GM19452 (cell line): ENCODE data around the gene CAMKK2.
A peak's percentile ranks its signal among the peaks of the same experiment; 100 is the strongest.
"Not testable (repeated sequence)": the region's sequence is repeated elsewhere in the genome, so short reads cannot be mapped to it uniquely, and the experiment has no call there.

Source experiments
- ATAC-seq: cut with Tn5 transposase; IDR thresholded peaks from one replicate; pipeline ENCODE4 v1.9.1; 2021; ENCODE audit not compliant: unreplicated experiment

The CAMKK2 gene

GRCh38 chr12:121299662-121300061 lies 3.2 kb upstream of the CAMKK2 start:
- ATAC-seq, result no peak

DNA sequence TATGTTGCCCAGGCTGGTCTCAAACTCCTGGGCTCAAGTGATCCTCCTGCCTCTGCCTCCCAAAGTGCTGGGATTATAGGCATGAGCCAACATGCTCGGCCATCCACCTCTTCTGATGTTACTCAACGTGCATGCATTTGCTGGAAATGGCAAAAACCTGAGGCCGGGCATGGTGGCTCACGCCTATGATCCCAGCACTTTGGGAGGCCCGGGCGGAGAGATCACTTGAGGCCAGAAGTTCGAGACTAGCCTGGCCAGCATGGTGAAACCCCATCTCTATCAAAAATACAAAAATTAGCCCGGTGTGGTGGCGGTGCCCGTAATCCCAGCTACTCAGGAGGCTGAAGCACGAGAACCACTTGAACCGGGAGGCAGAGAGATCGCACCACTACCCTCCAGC lies 1.9 kb upstream of the CAMKK2 start:
- ATAC-seq, result not testable (repeated sequence)

DNA sequence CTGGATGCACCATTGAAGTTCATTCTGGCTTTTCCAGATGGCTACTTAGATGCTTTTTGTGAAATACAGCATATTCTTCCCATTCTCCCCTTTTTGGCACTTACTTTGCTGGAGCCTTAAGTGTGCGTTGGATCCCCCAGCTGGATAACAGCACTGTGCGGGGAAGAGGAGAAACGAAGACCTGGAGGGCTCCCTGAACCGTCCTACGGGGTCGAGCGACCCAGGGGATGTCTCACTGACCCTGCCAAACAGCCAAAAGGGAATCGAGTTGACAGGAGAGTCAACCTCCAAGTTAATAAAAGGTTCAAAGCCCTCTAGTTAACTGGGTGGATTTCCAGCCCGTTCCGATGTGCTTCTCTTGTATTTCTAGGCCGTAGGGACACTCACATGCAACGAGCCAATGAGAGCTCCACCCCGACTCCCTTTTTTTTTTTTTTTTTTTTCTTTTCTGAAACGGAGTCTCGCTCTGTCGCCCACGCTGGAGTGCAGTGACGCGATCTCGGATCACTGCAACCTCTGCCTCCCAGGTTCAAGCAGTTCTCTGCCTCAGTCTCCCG lies 1.0 kb upstream of the CAMKK2 start:
- ATAC-seq, result no peak

DNA sequence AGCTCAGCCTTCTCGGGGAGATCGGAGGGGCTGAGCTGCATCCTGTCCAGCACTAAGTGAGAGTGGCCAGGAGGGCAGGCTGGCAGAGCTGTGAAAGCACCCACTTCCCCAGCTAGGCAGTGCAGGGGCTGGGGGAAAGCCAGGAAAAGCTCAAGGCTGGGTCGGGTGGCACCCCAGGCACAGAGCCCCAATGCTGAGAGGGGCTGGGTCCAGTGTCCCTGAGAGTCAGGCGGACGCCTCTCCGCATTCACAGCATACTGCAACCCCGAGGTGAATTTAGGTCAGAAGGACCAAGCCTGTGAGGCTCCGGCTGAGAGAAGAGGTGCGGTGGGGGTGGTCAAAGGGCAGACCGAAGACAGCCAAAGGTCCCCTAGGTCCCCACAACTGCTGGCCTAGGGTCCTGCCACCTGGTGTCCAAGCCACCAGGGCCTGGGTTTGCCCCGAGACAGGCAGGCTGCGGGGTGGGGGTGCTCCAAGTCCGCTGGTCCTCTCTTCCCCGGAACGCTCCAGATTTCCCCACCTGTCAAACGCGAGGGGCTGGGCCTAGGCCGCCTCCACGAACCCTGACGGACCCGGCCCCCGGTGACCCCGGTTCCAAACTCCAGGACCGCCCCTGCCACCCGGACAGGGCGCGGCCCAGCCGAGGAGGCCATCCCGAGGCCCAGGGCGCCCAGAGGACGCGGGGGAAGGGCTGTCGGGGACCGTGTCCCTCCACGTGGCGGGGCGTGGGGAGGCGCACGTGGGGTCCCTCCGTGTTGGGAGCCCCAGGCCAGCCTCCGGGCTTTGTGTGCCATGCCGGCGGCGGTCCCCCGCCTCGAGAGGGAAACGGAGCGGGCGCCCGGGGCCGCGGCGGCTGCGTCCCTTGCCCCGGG lies 527 bp downstream of the CAMKK2 start:
- peak; percentile 25 for ATAC-seq

- no peak for ATAC-seq
Observed at GRCh38 chr12:121295116-121295745, 1.3 kb downstream of the CAMKK2 start.

- ATAC-seq, result no peak
Observed at GRCh38 chr12:121294151-121294889, 2.2 kb downstream of the CAMKK2 start.

GRCh38 chr12:121293603-121294002 lies 2.9 kb downstream of the CAMKK2 start:
- no peak for ATAC-seq

DNA sequence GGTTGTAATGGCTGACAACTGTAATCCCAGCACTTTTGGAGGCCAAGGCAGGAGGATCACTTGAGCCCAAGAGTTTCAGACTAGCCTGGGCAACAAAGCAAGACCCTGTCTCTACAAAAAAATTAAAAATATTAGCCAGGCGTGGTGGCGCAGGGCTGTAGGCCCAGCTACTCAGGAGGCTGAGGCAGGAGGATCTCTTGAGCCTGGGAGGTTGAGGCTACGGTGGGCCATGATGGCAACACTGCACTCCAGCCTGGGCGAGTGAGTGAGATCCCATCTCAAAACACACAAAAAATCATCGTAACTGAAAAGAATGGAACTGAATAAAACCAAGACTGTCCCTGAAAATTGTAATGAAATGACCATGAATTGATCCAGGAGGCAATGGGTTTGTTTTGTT lies 6.1 kb downstream of the CAMKK2 start:
- no peak for ATAC-seq

DNA sequence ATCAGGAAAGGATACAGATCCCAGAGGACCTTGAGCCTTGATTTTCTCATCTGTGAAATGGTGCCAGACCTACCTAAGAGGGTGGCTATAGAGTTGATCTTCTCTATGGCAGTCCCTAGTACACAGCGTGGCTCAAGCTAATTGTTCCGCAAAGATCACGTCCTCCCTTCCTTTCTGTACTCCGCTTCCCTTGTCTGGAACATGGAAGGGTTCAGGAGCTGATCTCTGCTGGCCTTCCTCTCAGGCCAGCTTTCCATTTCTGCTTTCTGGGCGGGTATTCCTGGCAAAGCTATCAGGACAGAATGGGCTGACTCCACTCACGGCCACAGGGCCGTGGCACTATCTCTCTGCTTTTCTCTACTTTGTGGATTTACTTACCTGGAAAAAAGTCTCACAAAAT lies 6.5 kb downstream of the CAMKK2 start:
- no peak for ATAC-seq

- ATAC-seq, result no peak
Observed at GRCh38 chr12:121288986-121289385, 7.5 kb downstream of the CAMKK2 start.

GRCh38 chr12:121288158-121288845 lies 8.2 kb downstream of the CAMKK2 start:
- no peak for ATAC-seq

GRCh38 chr12:121287267-121287954 lies 9.1 kb downstream of the CAMKK2 start:
- ATAC-seq, result no peak

GRCh38 chr12:121285856-121286255 lies 10.7 kb downstream of the CAMKK2 start:
- no peak for ATAC-seq

- ATAC-seq, result no peak
Observed at GRCh38 chr12:121284551-121285390, 11.7 kb downstream of the CAMKK2 start.

- ATAC-seq, result no peak
Observed at GRCh38 chr12:121283841-121284240, 12.7 kb downstream of the CAMKK2 start.

GRCh38 chr12:121283388-121283787 lies 13.1 kb downstream of the CAMKK2 start:
- ATAC-seq, result no peak

- ATAC-seq, result not testable (repeated sequence)
Observed at GRCh38 chr12:121282910-121283309, 13.6 kb downstream of the CAMKK2 start.

DNA sequence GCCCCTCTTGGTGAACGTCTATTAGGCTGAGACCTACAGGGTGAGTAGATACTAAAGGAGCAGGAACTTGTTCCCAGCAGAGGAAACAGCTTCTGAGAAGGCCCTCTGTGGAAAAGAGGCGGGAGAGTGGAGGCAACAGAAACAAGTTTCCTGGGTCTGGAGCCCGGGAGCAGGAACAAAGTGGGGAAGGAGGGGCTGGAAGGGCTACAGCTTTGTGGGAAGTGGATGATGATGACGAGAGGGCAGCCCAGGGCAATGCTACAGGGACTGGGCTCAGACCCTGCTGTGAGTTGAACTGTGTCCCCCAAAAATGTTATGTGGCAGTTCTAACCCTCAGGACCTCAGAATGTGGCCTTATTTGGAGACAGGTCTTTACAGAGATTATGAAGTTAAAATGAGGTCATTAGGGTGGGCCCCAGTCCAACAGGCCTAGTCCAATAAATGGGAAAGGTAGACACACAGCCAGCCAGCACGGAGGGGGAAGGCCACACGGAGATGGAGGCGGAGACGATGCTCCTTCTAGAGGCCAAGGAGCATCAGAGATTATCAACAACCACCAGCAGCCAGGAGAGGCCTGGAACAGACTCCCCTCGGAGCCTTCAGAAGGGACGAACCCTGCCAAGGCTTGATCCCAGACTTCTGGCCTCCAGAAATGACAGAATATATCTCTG lies 14.3 kb downstream of the CAMKK2 start:
- ATAC-seq, result no peak

GRCh38 chr12:121281116-121281515 lies 15.4 kb downstream of the CAMKK2 start:
- not testable (repeated sequence) for ATAC-seq
